NCI-H345 treated with DMSO at 0.1 percent for 48 hours (cell line): ENCODE measurements around the gene WDR7.
A peak's percentile ranks its signal among the peaks of the same experiment; 100 is the strongest.

Experiments
- DNase-seq: peaks from one replicate; lab custom pipeline; 2025; ENCODE audit not compliant: unreplicated experiment; lab: John Stamatoyannopoulos, UW

Gene WDR7

DNA sequence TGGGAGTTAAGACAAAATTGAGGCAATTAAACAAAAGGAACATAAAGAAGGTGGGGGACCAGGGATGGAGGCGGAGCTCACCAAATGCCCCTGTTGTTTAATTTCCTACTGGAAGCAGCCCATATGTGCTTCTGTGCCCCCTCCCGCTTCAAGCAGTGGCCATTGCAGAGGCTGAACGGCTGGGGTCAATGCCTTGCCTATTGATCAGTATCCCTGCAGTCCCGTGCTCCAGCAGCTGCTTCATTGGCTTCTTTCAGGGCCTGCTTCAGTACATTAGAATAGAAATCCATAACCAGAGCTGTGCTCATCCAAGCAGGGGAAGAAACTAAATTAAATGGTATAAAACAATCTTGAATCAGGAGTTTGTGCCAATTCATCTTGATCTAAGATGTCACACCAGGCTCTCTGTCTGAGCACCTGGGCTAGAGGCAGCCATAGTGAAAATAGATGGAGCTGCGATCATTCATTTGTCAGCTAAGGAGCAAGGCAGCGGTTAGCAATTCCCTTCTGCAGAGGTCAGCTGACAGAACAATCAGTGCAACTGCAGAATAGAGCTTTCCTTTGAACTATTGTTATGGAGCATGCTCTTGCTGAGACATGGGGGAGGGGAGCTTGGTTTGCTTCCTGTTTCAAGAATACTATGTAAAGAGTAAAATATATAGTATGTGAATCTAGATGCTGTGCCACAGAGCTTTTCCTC is 222.4 kb downstream of the WDR7 start:
- DNase-seq = peak; percentile 5

GRCh38 chr18:56878711-56879110 is 227.6 kb downstream of the WDR7 start:
- no peak for DNase-seq

- DNase-seq = no peak
Measured at GRCh38 chr18:56884511-56884910, 233.4 kb downstream of the WDR7 start.

- no peak for DNase-seq
Measured at GRCh38 chr18:56888978-56889377, 237.8 kb downstream of the WDR7 start.

- no peak for DNase-seq
Measured at GRCh38 chr18:56889621-56890020, 238.5 kb downstream of the WDR7 start.

GRCh38 chr18:56890632-56891031 is 239.5 kb downstream of the WDR7 start:
- no peak for DNase-seq

DNA sequence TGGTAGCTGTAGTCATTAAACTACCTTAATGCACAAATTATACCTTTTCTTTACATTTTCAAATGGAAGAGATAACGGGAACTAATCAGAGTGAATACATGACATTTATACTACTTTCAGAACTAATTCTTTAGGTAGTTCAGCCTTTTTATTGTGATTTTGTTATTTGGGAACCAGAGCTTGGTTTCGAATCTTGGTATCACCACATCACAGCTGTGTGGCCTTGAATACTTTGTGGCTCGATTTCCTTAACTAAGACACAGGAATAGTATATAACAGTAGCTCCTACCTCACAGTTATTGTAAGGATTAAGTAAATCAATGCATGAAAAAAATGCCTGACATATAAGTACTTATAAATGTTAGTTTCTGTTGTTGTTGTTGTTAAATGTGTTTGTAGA is 240.0 kb downstream of the WDR7 start:
- no peak for DNase-seq

GRCh38 chr18:56891870-56892269 is 240.7 kb downstream of the WDR7 start:
- no peak for DNase-seq

DNA sequence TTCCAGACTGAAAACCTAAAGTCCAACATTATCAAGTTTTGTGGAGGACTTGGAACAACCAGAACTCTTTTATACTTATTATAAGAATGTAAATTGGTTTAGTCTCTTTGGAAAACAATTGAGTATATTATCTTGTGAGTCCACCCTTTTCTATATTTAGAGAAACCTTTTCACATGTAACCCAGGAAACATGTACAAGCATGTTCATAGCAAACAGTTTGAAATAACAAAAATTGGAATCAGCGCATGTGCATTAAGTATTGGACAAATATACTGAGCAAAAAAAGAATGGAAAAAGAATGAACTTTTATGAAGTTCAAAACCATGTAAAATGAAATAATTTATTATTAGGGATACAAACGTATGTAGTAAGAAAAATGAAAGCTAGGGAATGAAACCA is 246.0 kb downstream of the WDR7 start:
- no peak for DNase-seq

DNA sequence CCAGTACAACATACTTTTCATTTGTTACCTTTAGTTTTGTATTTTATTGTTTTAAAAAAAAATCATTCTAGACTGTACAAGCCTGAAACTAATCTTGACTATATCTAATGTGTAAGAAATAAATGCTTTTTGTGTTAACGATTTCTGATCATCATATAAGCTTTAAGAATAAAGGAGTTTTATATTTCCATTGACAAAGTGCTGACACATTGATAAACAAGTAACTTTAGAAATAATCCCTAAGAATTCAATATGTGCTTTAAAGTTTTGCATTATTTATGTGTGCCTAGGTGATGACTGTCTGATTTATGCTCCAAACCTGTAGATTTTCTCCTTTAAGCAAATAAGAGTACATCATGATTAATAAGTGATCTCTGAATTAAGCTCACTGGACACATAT is 248.5 kb downstream of the WDR7 start:
- no peak for DNase-seq

GRCh38 chr18:56900195-56901094 is 249.3 kb downstream of the WDR7 start:
- DNase-seq = no peak

DNA sequence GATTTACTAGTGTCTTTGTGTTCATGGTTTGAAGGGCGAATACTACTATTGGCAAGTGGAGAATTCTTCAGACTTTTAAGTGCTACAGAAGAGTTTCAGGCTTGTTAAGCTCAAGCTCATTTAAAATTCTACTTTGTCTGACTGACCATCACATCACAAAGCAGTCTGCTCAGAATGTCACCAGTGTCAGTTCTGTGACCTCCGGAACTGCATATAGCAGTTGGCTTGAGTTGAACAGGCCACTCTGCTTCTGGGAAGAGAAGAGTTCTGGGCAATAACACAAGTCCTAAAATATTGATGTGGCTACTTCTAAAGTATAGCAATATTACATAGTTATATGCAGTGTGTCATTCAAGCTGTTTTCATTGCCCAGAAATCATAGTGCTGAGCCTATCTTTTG is 250.8 kb downstream of the WDR7 start:
- DNase-seq = no peak

DNA sequence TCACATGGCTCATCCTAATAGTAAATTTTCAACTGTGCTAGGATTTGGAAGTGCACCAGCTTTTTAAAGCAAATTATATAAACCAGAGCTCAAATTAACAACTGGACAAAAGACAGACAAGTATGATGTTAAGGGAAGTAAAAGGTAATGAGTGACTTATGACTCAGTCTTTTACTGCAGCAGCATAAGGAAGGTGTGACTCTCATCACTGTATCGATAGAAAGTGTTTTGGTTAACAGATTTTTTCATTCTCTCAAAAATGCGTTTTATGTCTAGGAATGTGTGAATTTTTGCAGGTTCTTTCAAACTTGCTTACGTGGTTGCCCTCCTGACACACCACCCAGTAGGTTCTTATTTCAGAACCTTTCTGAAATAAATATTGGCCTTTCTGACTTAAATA is 251.5 kb downstream of the WDR7 start:
- no peak for DNase-seq

DNA sequence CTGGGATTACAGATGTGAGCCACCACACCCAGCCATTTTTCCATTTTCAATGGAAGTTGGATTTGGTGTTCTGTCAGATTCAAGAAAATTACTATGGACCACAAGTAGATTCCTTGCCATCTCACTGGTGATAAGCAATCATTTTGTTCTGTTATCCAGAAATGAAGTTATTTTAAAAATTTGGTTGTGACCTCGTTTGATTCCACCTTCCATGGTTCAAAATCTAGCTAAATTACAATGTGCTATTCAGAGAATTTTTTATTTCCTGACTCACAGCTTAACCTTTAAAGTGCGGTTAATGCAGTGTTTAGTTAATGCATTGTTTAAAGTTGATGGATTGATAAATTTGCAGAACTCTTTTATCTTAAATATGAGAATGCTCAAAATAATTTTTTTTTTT is 252.5 kb downstream of the WDR7 start:
- no peak for DNase-seq

GRCh38 chr18:56907771-56908170 is 256.6 kb downstream of the WDR7 start:
- DNase-seq = no peak

GRCh38 chr18:56910237-56910636 is 259.1 kb downstream of the WDR7 start:
- DNase-seq = no peak

GRCh38 chr18:56910967-56911366 is 259.8 kb downstream of the WDR7 start:
- no peak for DNase-seq

- no peak for DNase-seq
Measured at GRCh38 chr18:56913941-56914340, 262.8 kb downstream of the WDR7 start.

- no peak for DNase-seq
Measured at GRCh38 chr18:56919190-56919589, 268.0 kb downstream of the WDR7 start.

GRCh38 chr18:56921896-56922480 is 270.8 kb downstream of the WDR7 start:
- no peak for DNase-seq

DNA sequence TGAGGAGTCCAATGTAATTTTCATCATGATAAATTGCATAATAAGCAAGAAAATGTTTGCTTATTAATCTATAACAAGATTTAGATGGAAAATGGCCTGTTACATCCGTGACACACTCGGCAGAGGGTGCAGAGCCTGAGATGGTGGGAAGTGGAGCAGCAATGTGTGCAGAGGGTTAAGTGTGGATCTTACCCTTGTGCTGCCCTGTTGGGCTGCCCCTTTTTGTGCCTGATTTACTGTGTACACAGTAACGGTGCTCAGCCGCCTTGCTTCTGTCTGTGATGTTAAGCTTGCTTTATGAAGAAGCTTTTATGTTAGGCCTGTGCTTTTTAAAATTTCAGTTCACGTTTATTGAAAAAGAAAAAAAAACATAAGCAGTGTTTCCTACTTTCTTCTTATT is 275.6 kb downstream of the WDR7 start:
- no peak for DNase-seq

DNA sequence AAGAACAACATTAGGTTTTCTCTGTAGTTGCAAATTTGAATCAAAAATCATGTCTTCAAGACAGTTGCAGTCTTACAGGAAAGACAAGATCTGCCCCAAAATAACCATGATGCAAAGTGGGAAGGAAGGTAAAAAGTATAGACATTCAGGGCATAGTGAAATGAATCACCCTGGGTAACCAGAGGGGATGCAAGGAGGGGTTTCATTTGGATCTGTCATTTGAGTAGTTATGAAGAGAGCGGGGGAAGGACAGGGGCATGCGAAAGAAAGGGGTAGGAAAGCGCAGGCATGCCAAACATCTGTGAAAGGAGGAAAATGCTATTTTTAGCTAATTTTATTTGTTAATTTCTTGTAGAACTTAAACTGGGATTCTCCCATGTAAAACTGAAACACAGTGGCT is 276.6 kb downstream of the WDR7 start:
- no peak for DNase-seq
